GM06990 (cell line): ENCODE measurements around the gene SRGAP3.

ENCODE experiments used
- DNase-seq: peaks from one replicate; pipeline ENCODE4 v3.0.0-alpha.2; 2011; ENCODE audit not compliant: insufficient read length; ENCODE audit errors: extremely low read depth
- H3K27me3 ChIP-seq: replicated peaks from 2 replicates; pipeline ENCODE4 v1.6.0; 2011; ENCODE audit warnings: low read length; ENCODE audit not compliant: control insufficient read depth, insufficient read depth
- H3K36me3 ChIP-seq: 2 replicates; pipeline ENCODE4 v1.5.1; 2011; ENCODE audit warnings: low read length; ENCODE audit not compliant: control insufficient read depth, insufficient read depth
- H3K4me3 ChIP-seq: replicated peaks from 2 replicates; pipeline ENCODE4 v1.5.1; 2011; ENCODE audit warnings: low read depth, mild to moderate bottlenecking, control low read depth, low read length
- CTCF ChIP-seq: IDR thresholded peaks from 2 replicates; pipeline ENCODE4 v1.5.1; 2011; ENCODE audit warnings: low read length, control low read depth, mild to moderate bottlenecking, inconsistent platforms; ENCODE audit not compliant: insufficient read depth, poor library complexity, severe bottlenecking

The SRGAP3 gene

GRCh38 chr3:9020426-9020825, 229.0 kb downstream of the SRGAP3 start:
- Histone ChIP-seq H3K36me3 (no peaks in the 10 kb centered on the region; the same call in 1 of the 2 replicates), H3K27me3 (no peaks in the 10 kb centered on the region), H3K4me3 (no peak overlapping the region)
- TF ChIP-seq CTCF, result no peak
- no peak for DNase-seq

GRCh38 chr3:9019259-9019961, 230.0 kb downstream of the SRGAP3 start:
- H3K27me3 ChIP-seq, result no peaks in the 10 kb centered on the region
- no peak overlapping the region for H3K4me3 ChIP-seq
- DNase-seq, result no peak
- TF ChIP-seq CTCF, result no peak
- no peaks in the 10 kb centered on the region for H3K36me3 ChIP-seq

GRCh38 chr3:9015250-9015649, 234.2 kb downstream of the SRGAP3 start:
- Histone ChIP-seq H3K36me3 (no peaks in the 10 kb centered on the region), H3K27me3 (no peaks in the 10 kb centered on the region), H3K4me3 (no peak overlapping the region)
- no peak for DNase-seq
- TF ChIP-seq CTCF, result no peak

GRCh38 chr3:9013782-9014563, 235.5 kb downstream of the SRGAP3 start:
- H3K4me3 ChIP-seq, result no peak overlapping the region
- H3K36me3 ChIP-seq, result no peaks in the 10 kb centered on the region
- no peaks in the 10 kb centered on the region for H3K27me3 ChIP-seq
- no peak for TF ChIP-seq CTCF
- no peak for DNase-seq

GRCh38 chr3:9012521-9012920, 236.9 kb downstream of the SRGAP3 start:
- no peak overlapping the region for H3K4me3 ChIP-seq
- DNase-seq, result no peak
- TF ChIP-seq CTCF, result no peak

More at GRCh38 chr3:9012521-9012920, 236.9 kb downstream of the SRGAP3 start:
- H3K27me3 ChIP-seq, result no peaks in the 10 kb centered on the region
- H3K36me3 ChIP-seq, result no peaks in the 10 kb centered on the region
